WTC11 (cell line): ENCODE measurements around the gene SULT2B1.

ENCODE experiments used
- ATF6 ChIP-seq: sonication (generic); formaldehyde crosslinking; IDR thresholded peaks from 2 replicates; pipeline ENCODE4 v1.8.1; 2023; ENCODE audit warnings: mild to moderate bottlenecking, missing genetic modification reagents
- CTCF ChIP-seq: fragments of 200-600 bp; IDR thresholded peaks from 2 replicates; pipeline ENCODE4 v1.8.0; 2022; ENCODE audit warnings: antibody characterized with exemption
- FOXJ3 ChIP-seq: sonication (generic); formaldehyde crosslinking; IDR thresholded peaks from 2 replicates; pipeline ENCODE4 v1.9.0; 2021; ENCODE audit warnings: missing genetic modification reagents, mild to moderate bottlenecking, borderline replicate concordance

GRCh38 chr19:48600679-48601417 is 48.9 kb downstream of the SULT2B1 start:
- TF ChIP-seq FOXJ3 (CRISPR knock-in tag) (no peak), ATF6 (no peak), CTCF (no peak)
